Cardiac muscle cell (in vitro differentiated cells and primary cell): ENCODE measurements around the gene GRIA4. TPM values are rescaled to one million over a fixed set of nuclear protein-coding genes. Genes with fewer than 3 reads are reported as not detected.

Experiments used
- DNase-seq, 2 donors: peaks; one replicate each; pipeline versions ENCODE4 v3.0.0 to v3.0.0-alpha.2; 2010 to 2017; ENCODE audit warnings: low read depth in 1 of 2, low spot score in 1 of 2
- H3K27ac ChIP-seq: fragments of 200-600 bp; sonication (generic); 2 replicates; pipeline ENCODE4 v1.5.1; 2016
- H3K27me3 ChIP-seq: fragments of 200-600 bp; sonication (generic); 2 replicates; pipeline ENCODE4 v1.6.0; 2016; ENCODE audit warnings: control low read depth
- H3K36me3 ChIP-seq: fragments of 200-600 bp; sonication (generic); 2 replicates; pipeline ENCODE4 v1.5.1; 2016; ENCODE audit warnings: control low read depth
- H3K4me1 ChIP-seq: fragments of 200-600 bp; sonication (generic); 2 replicates; pipeline ENCODE4 v1.8.1; 2017; ENCODE audit warnings: low read depth, mild to moderate bottlenecking, mixed run types
- H3K4me3 ChIP-seq: fragments of 200-600 bp; sonication (generic); 2 replicates; pipeline ENCODE4 v1.5.1; 2016; ENCODE audit warnings: mild to moderate bottlenecking
- H3K9me3 ChIP-seq: fragments of 200-600 bp; sonication (generic); 2 replicates; pipeline ENCODE4 v1.5.1; 2017; ENCODE audit warnings: low read depth, mild to moderate bottlenecking, control low read depth
- CTCF ChIP-seq: IDR thresholded peaks from 2 replicates; pipeline ENCODE4 v1.5.1; 2012; ENCODE audit warnings: low read depth, mild to moderate bottlenecking, low read length
- polyA plus RNA-seq: library from polyadenylated mRNA; unstranded; fragments of >200 nt; fragmentation: Nextera tagmentation; extraction: Ambion mirVana; gene quantifications from 2 replicates; pipeline ENCODE4 v1.2.1, GENCODE V29; 2016
- total RNA-seq: library from RNA; depleted of rRNA; stranded (reverse); fragments of >200 nt; gene quantifications from 2 replicates; pipeline ENCODE4 v1.2.3, GENCODE V29; 2016

The GRIA4 gene
- total and polyA plus RNA-seq, 2 experiments from 2014 or later, result 20.8 to 36.6 TPM

- no peaks in the 10 kb centered on the region for H3K27me3 ChIP-seq
- no peaks in the 10 kb centered on the region for H3K4me1 ChIP-seq
- no peak overlapping the region for H3K27ac ChIP-seq
- H3K36me3 ChIP-seq, result no peaks in the 10 kb centered on the region
- peak in 1 of 2 donors; percentile 2 for DNase-seq
- H3K9me3 ChIP-seq, result no peaks in the 10 kb centered on the region
- TF ChIP-seq CTCF, result no peak
- H3K4me3 ChIP-seq, result no peak overlapping the region
Measured at GRCh38 chr11:105975128-105975527, 365.3 kb downstream of the GRIA4 start.

- no peaks in the 10 kb centered on the region for H3K36me3 ChIP-seq
- H3K4me3 ChIP-seq, result no peak overlapping the region
- no peak overlapping the region for H3K27ac ChIP-seq
- no peaks in the 10 kb centered on the region for H3K4me1 ChIP-seq
- TF ChIP-seq CTCF, result no peak
- H3K27me3 ChIP-seq, result no peaks in the 10 kb centered on the region
- no peaks in the 10 kb centered on the region for H3K9me3 ChIP-seq
- no peak for DNase-seq
Measured at GRCh38 chr11:105979997-105980703, 370.3 kb downstream of the GRIA4 start.

GRCh38 chr11:105986554-105986953, 376.7 kb downstream of the GRIA4 start:
- no peaks in the 10 kb centered on the region for H3K27me3 ChIP-seq
- H3K4me1 ChIP-seq, result no peaks in the 10 kb centered on the region
- TF ChIP-seq CTCF, result no peak
- H3K36me3 ChIP-seq, result no peaks in the 10 kb centered on the region
- H3K9me3 ChIP-seq, result no peaks in the 10 kb centered on the region
- no peak for DNase-seq
- H3K4me3 ChIP-seq, result no peak overlapping the region
- H3K27ac ChIP-seq, result no peak overlapping the region

DNA sequence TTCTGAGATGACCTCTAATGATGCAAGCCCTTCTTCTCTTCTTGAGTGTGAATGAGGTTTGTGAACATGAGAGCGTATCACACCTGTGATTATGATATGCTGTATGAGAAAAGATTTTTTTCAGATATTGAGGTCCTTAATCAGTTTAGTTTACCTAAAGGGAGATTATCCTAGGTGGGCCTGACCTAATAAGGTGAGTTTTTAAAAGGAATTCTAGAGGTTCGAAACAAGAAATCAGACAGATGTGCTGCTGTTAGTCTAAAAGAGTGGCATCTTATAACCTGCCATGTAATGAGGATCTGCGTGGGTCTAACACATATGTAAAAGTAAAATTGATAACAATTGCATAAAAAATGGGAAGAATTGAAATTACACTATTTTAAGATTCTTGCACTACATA, 378.3 kb downstream of the GRIA4 start:
- H3K27ac ChIP-seq, result no peak overlapping the region
- no peaks in the 10 kb centered on the region for H3K27me3 ChIP-seq
- no peaks in the 10 kb centered on the region for H3K36me3 ChIP-seq
- no peaks in the 10 kb centered on the region for H3K9me3 ChIP-seq
- H3K4me1 ChIP-seq, result no peaks in the 10 kb centered on the region
- TF ChIP-seq CTCF, result no peak
- DNase-seq, result no peak
- no peak overlapping the region for H3K4me3 ChIP-seq

- no peaks in the 10 kb centered on the region for H3K9me3 ChIP-seq
- H3K27me3 ChIP-seq, result no peaks in the 10 kb centered on the region
- H3K36me3 ChIP-seq, result no peaks in the 10 kb centered on the region
- no peaks in the 10 kb centered on the region for H3K4me1 ChIP-seq
- no peak overlapping the region for H3K4me3 ChIP-seq
- no peak overlapping the region for H3K27ac ChIP-seq
- no peak for DNase-seq
- TF ChIP-seq CTCF, result no peak
Measured at GRCh38 chr11:105989124-105989523, 379.3 kb downstream of the GRIA4 start.
